GM19193 (cell line): ENCODE measurements around the gene PLXNA4.

ENCODE experiments used
- POLR2A ChIP-seq: IDR thresholded peaks from 4 replicates; pipeline ENCODE4 v1.6.1; 2011; ENCODE audit not compliant: insufficient read depth, insufficient read length; ENCODE audit errors: extremely low read depth

Gene PLXNA4

GRCh38 chr7:132248841-132249240, 327.4 kb downstream of the PLXNA4 start:
- no peak for TF ChIP-seq POLR2A

DNA sequence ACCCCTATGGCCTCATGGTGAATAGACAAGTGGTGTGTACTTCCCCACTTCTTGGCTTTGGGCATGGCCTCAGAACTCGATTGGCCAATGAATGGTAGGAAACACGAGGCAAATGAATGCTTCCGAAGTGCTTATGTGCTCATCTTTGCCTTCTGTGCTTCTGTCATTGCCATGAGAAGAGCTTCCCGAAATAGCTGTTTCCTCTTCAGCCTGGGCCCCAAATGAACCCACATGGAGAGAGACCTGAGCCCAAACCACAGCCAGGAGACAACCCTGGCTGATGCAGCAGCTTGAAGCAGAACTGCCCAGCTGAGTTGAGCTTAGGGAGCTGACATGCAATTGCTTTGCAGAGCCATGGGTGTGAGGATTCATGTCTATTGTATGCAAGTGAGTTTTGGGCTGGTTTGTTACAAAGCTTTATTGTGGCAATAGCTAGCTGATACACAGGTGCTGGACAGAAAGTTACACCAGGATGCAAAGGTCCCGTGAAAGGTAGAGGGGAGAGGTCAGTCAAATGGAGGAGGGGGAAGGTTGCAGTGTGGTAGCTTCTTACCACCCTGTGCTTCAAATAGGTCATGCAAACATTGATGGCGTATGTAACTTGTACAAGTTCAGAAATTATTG, 328.2 kb downstream of the PLXNA4 start:
- no peak for TF ChIP-seq POLR2A

GRCh38 chr7:132246591-132246990, 329.7 kb downstream of the PLXNA4 start:
- TF ChIP-seq POLR2A = no peak

DNA sequence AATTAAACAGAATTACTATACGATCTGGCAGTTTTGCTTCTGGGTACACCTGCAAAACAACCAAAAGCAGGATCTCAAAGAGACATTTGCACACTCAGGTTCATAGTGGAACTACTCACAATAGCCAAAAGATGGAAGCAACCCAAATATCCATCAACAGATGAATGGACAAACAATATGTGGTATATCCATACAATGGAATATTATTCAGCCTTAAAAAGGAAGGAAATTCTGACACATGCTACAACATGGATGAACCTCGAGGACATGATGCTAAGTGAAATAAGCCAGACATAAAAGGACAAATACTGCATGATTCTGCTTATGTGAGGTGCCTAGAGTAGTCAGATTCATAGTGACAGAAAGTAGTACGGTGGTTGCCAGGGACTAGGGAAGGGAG, 330.7 kb downstream of the PLXNA4 start:
- TF ChIP-seq POLR2A = no peak

DNA sequence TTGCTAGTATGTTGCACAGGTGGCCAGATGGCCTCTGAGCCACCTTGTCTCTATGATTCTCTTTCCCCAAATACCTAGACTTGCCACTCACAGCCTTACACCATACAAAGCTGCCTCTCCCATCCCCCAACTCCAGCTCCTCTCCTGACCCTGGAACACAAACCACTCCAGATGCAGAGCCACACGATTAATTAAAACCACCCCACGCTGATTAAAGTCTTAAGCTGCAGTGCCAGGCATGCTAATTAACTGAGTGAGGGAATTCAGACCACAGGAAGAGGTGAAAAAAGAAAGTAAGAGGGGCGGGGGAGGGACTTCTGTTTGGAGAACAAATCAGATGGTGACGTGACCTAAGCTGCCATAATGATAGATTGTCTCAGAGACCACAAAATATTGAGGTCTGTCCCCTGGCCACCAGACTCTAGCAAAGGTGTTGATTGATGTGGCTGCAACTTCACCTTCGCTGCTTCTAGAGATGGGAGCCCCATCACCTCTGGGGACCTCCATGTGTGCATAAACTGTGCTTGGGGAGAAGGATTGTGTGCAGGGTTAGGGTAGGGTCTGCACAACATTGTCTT, 331.3 kb downstream of the PLXNA4 start:
- TF ChIP-seq POLR2A = no peak

DNA sequence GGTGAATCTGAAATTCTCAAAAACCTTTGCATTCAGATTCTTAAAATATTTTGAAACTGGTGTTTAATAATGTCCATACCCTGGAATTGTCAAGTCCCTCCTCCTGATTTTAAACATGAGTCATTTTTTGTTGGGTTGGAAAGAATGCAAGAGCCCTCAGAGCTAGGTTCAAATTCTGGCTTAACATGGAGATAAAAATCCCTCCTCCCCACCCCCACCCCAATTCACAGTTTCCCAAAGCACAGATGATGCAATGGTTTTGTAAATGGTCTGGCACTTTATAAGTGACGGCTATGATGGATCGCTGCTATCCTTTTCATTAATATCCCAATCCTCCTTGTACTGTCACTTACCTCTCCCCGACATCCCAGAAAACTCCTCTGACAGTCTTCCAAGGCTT, 332.8 kb downstream of the PLXNA4 start:
- no peak for TF ChIP-seq POLR2A

DNA sequence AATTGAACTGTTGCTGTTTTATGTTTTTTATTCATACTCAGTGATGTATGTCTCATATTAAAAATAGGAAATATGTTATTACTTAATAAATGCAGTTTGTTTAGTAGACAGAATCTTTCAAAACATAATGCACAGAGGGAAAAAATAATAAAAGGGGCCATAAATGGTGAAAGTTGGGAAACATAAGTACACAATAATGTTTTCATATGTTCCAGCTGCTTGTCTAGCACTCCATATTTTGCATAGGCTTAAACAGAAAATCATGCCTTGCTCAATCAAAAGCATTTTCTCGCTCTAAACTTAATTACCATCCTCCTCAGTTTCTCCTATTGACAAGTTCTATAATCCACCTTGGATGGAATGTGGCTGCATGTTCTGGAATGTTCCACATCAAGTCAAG, 333.2 kb downstream of the PLXNA4 start:
- TF ChIP-seq POLR2A = no peak

DNA sequence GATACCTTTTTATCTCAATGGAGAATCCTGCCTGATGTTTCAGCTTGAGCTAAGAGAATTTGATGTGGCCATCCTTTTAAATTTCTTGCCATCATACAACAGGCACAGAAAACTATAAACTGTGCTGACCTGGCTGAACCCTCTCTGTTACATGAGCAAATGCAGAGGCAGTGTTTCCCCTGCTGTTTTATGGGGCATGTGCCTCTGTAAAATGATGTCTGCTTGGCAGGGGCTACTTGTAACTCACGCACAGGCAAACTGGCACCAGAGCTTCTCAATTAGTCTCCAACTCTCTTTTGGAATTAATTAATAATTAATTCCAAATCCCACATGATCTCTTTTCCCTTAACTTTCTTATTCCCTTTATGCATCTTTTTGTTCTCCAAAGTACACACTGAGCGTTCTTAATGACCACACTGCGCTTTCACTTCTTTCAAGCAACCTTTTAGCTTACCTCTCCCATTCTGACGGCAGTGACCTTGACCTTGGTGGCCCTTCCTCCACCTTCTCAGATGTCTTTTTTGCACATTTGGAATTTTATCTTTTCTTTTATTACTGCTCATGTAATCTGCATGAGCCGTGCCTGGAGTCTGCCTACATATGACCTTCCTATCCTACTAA, 334.0 kb downstream of the PLXNA4 start:
- no peak for TF ChIP-seq POLR2A

- no peak for TF ChIP-seq POLR2A
Measured at GRCh38 chr7:132240821-132241422, 335.3 kb downstream of the PLXNA4 start.

- no peak for TF ChIP-seq POLR2A
Measured at GRCh38 chr7:132240262-132240661, 336.0 kb downstream of the PLXNA4 start.

GRCh38 chr7:132239422-132239994, 336.8 kb downstream of the PLXNA4 start:
- TF ChIP-seq POLR2A = no peak

GRCh38 chr7:132234711-132235110, 341.6 kb downstream of the PLXNA4 start:
- TF ChIP-seq POLR2A = no peak

GRCh38 chr7:132232406-132232805, 343.9 kb downstream of the PLXNA4 start:
- no peak for TF ChIP-seq POLR2A

GRCh38 chr7:132230462-132230861, 345.8 kb downstream of the PLXNA4 start:
- TF ChIP-seq POLR2A = no peak

GRCh38 chr7:132228240-132228639, 348.0 kb downstream of the PLXNA4 start:
- TF ChIP-seq POLR2A = no peak

- no peak for TF ChIP-seq POLR2A
Measured at GRCh38 chr7:132226957-132227290, 349.3 kb downstream of the PLXNA4 start.

GRCh38 chr7:132226046-132226956, 350.0 kb downstream of the PLXNA4 start:
- no peak for TF ChIP-seq POLR2A
